OCI-LY3 (cell line): ENCODE measurements around the gene FRS3.

Source experiments
- H2AFZ ChIP-seq: fragments of 200-600, 300-600 bp; shearing (Covaris generic); 2 replicates; pipeline ENCODE4 v1.6.0; 2014; ENCODE audit warnings: antibody characterized with exemption, low read depth, low read length
- H3K27ac ChIP-seq: fragments of 200-600, 300-600 bp; sonication (generic); 2 replicates; pipeline ENCODE4 v1.5.1; 2014; ENCODE audit warnings: mild to moderate bottlenecking, low read length, moderate library complexity, mixed read lengths
- H3K27me3 ChIP-seq: fragments of 200-600, 300-600 bp; sonication (generic); 2 replicates; pipeline ENCODE4 v1.6.1; 2014; ENCODE audit warnings: low read depth, low read length, mixed read lengths
- H3K36me3 ChIP-seq: fragments of 200-600, 300-600 bp; sonication (generic); replicated peaks from 2 replicates; pipeline ENCODE3; 2014; ENCODE audit warnings: low read depth, low read length, mixed read lengths
- H3K4me1 ChIP-seq: fragments of 300-600, 200-600 bp; sonication (generic); 2 replicates; pipeline ENCODE4 v1.6.1; 2014; ENCODE audit warnings: low read length, mixed read lengths
- H3K4me2 ChIP-seq: fragments of 200-600, 300-600 bp; sonication (generic); 2 replicates; pipeline ENCODE4 v1.6.1; 2014; ENCODE audit warnings: low read length, mixed read lengths
- H3K4me3 ChIP-seq: fragments of 300-600, 200-600 bp; sonication (generic); 2 replicates; pipeline ENCODE4 v1.5.1; 2014; ENCODE audit warnings: antibody characterized with exemption, mild to moderate bottlenecking, low read length, moderate library complexity
- H3K79me2 ChIP-seq: fragments of 300-600, 200-600 bp; shearing (Covaris generic); 2 replicates; pipeline ENCODE4 v1.6.1; 2014; ENCODE audit warnings: mild to moderate bottlenecking, low read length, mixed read lengths
- H3K9ac ChIP-seq: fragments of 300-600, 200-600 bp; shearing (Covaris generic); 2 replicates; pipeline ENCODE4 v1.6.0; 2014; ENCODE audit warnings: mild to moderate bottlenecking, low read length, moderate library complexity
- H3K9me3 ChIP-seq: fragments of 200-600, 300-600 bp; shearing (Covaris generic); 2 replicates; pipeline ENCODE4 v1.6.1; 2014; ENCODE audit warnings: low read length, mixed read lengths; ENCODE audit not compliant: insufficient read depth
- H4K20me1 ChIP-seq: fragments of 200-600, 300-600 bp; sonication (generic); 2 replicates; pipeline ENCODE4 v1.6.1; 2016; ENCODE audit warnings: low read length, mixed read lengths; ENCODE audit not compliant: insufficient read depth
- EZH2phosphoT487 ChIP-seq: fragments of 200-600 bp; shearing (Covaris generic); IDR thresholded peaks from 2 replicates; pipeline ENCODE4 v1.6.1; 2018; ENCODE audit warnings: antibody characterized with exemption, mixed run types, low read depth
- TF ChIP-seq, protein P1 (sequence below): fragments of 200-600, 300-600 bp; sonication (generic); IDR thresholded peaks from 2 replicates; pipeline ENCODE4 v1.5.1; 2014; ENCODE audit warnings: antibody characterized with exemption, low read length, low read depth

The FRS3 gene

GRCh38 chr6:41798901-41799558, 19.3 kb upstream of the FRS3 start:
- no peak overlapping the region for H3K9ac ChIP-seq
- H3K36me3 ChIP-seq = peaks cover 20% of the 10 kb centered on the region
- no peak overlapping the region for H2AFZ ChIP-seq

GRCh38 chr6:41796474-41796873, 16.8 kb upstream of the FRS3 start:
- Histone ChIP-seq H2AFZ (no peak overlapping the region), H3K27ac (no peak overlapping the region), H3K79me2 (no peaks in the 10 kb centered on the region), H3K36me3 (peaks cover 33% of the 10 kb centered on the region), H3K27me3 (no peaks in the 10 kb centered on the region), H3K4me3 (no peak overlapping the region), H3K4me1 (no peaks in the 10 kb centered on the region), H3K9ac (no peak overlapping the region), H4K20me1 (no peaks in the 10 kb centered on the region), H3K9me3 (no peaks in the 10 kb centered on the region), H3K4me2 (no peak overlapping the region)
- TF ChIP-seq, protein P1, sequence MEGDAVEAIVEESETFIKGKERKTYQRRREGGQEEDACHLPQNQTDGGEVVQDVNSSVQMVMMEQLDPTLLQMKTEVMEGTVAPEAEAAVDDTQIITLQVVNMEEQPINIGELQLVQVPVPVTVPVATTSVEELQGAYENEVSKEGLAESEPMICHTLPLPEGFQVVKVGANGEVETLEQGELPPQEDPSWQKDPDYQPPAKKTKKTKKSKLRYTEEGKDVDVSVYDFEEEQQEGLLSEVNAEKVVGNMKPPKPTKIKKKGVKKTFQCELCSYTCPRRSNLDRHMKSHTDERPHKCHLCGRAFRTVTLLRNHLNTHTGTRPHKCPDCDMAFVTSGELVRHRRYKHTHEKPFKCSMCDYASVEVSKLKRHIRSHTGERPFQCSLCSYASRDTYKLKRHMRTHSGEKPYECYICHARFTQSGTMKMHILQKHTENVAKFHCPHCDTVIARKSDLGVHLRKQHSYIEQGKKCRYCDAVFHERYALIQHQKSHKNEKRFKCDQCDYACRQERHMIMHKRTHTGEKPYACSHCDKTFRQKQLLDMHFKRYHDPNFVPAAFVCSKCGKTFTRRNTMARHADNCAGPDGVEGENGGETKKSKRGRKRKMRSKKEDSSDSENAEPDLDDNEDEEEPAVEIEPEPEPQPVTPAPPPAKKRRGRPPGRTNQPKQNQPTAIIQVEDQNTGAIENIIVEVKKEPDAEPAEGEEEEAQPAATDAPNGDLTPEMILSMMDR = no peak
- TF ChIP-seq EZH2phosphoT487 = no peak

More at GRCh38 chr6:41798901-41799558, 19.3 kb upstream of the FRS3 start:
- no peak overlapping the region for H3K27ac ChIP-seq
- H3K27me3 ChIP-seq = no peaks in the 10 kb centered on the region
- no peak for TF ChIP-seq EZH2phosphoT487
- TF ChIP-seq, protein P1 = no peak
- H3K4me1 ChIP-seq = no peaks in the 10 kb centered on the region
- H3K4me3 ChIP-seq = no peak overlapping the region
- H4K20me1 ChIP-seq = no peaks in the 10 kb centered on the region
- no peaks in the 10 kb centered on the region for H3K9me3 ChIP-seq
- no peak overlapping the region for H3K4me2 ChIP-seq
- H3K79me2 ChIP-seq = no peaks in the 10 kb centered on the region

DNA sequence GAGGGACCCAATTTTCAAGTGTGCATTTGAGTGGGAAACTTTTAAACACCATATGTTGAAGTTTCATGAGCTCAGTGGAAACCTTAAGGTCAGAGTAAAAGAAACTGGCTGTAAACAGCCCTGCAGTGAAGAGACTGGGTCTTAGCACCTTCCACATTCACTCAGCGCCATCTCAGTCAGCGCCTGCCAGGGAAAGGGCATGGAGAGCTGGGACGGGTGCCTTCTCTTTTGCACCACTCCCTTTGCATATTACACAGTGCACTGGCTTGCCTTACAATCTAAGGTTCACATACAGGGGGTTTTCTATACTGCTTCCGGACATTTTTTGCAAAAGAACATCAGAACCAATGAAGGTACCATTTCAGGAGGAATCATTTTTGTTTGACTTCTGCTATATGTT, 12.3 kb upstream of the FRS3 start:
- Histone ChIP-seq H4K20me1 (no peaks in the 10 kb centered on the region), H3K27ac (no peak overlapping the region), H3K4me2 (no peak overlapping the region), H3K36me3 (peaks cover 52% of the 10 kb centered on the region), H3K4me3 (no peak overlapping the region), H3K79me2 (peaks cover 29% of the 10 kb centered on the region), H3K4me1 (0 out of 2 replicates have a peak, but pooled peaks cover 2% of the 10 kb centered on the region), H2AFZ (no peak overlapping the region), H3K27me3 (no peaks in the 10 kb centered on the region), H3K9me3 (no peaks in the 10 kb centered on the region), H3K9ac (no peak overlapping the region)
- no peak for TF ChIP-seq EZH2phosphoT487
- TF ChIP-seq, protein P1 = no peak

- peaks cover 49% of the 10 kb centered on the region for H3K36me3 ChIP-seq
- H3K4me3 ChIP-seq = no peak overlapping the region
- H3K4me1 ChIP-seq = 0 out of 2 replicates have a peak, but pooled peaks cover 2% of the 10 kb centered on the region
- TF ChIP-seq, protein P1 = no peak
- TF ChIP-seq EZH2phosphoT487 = no peak
- H3K27me3 ChIP-seq = no peaks in the 10 kb centered on the region
- no peak overlapping the region for H3K4me2 ChIP-seq
- H3K27ac ChIP-seq = no peak overlapping the region
- no peak overlapping the region for H3K9ac ChIP-seq
- no peaks in the 10 kb centered on the region for H3K9me3 ChIP-seq
- H3K79me2 ChIP-seq = peaks cover 29% of the 10 kb centered on the region
- no peaks in the 10 kb centered on the region for H4K20me1 ChIP-seq
- no peak overlapping the region for H2AFZ ChIP-seq
These were observed 11.6 kb upstream of the FRS3 start for GRCh38 chr6:41791305-41791704.
